ENCODE measurements around the gene TCEA2. TPM values are rescaled to one million over a fixed set of nuclear protein-coding genes. Genes with fewer than 3 reads are reported as not detected.
A peak's percentile ranks its signal among the peaks of the same experiment; 100 is the strongest.

The TCEA2 gene
- total RNA-seq, 1 donor from 2014 or later, result 40.2 TPM

DNA sequence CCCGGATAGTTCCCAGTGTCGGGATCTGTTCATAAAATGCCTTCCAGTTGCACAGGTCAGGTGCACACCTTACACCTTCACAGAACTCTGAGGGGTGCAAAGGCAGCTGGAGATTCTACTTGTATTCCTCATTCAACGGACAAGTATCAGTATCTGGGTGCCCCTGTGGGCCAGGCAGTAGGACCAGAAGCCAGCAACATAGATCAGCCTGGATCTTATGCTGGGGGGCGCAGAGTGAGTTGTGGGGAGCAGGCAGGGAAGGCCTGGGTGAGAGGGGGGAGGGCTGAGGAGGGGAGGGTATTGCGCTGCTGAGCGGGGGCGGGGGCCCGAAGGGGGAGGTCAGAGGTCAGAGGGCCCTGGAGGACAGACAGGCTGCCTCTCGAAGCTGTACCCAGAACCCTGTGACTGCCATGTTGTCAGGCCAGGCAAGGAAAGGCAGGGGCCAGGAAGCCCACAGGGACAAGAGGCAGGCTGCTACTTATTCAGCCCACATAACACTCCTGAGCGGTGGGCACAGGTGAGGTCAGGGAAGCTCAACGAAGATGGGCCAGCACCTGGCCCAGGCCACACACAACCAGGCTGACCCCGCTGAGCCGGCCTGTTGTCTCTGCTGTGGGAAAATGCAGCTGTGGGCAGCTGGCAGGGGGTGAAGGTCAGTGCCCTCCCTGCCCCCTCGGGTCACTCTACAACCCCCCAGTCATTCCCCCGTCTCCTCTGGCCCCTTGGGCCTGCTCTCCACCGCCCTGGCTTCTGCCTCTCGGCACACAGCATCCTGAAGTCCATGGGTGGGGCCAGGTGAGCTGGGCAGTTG lies 18.0 kb downstream of the TCEA2 start:
- peaks cover 33% of the 10 kb centered on the region for H3K4me1 ChIP-seq
- H3K27me3 ChIP-seq, result peaks cover 20% of the 10 kb centered on the region
- DNase-seq, result no peak
- H3K4me3 ChIP-seq, result peak overlapping the region; percentile 55
- ATAC-seq, result no peak
- TF ChIP-seq CTCF (IDR thresholded peaks at IDR 0.05), result no peak
- H3K36me3 ChIP-seq, result no peaks in the 10 kb centered on the region
- intact Hi-C loops (cut with DNase I), result no loop called here
- no peaks in the 10 kb centered on the region for H3K9me3 ChIP-seq
- H3K27ac ChIP-seq, result peak overlapping the region; percentile 83

GRCh38 chr20:64081624-64081964 lies 18.6 kb downstream of the TCEA2 start:
- peaks cover 33% of the 10 kb centered on the region for H3K4me1 ChIP-seq
- H3K4me3 ChIP-seq, result no peak overlapping the region

GRCh38 chr20:64082126-64082731 lies 19.2 kb downstream of the TCEA2 start:
- no peak overlapping the region for H3K27ac ChIP-seq
- peaks cover 27% of the 10 kb centered on the region for H3K27me3 ChIP-seq
- H3K4me3 ChIP-seq, result no peak overlapping the region
- no peak for ATAC-seq
- TF ChIP-seq CTCF (IDR thresholded peaks at IDR 0.05), result no peak
- H3K4me1 ChIP-seq, result peaks cover 33% of the 10 kb centered on the region
- intact Hi-C loops (cut with DNase I), result no loop called here
- no peaks in the 10 kb centered on the region for H3K36me3 ChIP-seq
- H3K9me3 ChIP-seq, result no peaks in the 10 kb centered on the region
- DNase-seq, result no peak

More at GRCh38 chr20:64081624-64081964, 18.6 kb downstream of the TCEA2 start:
- no peaks in the 10 kb centered on the region for H3K36me3 ChIP-seq
- no peak for TF ChIP-seq CTCF (IDR thresholded peaks at IDR 0.05)
- no peak overlapping the region for H3K27ac ChIP-seq
- intact Hi-C loops (cut with DNase I), result no loop called here
- peaks cover 25% of the 10 kb centered on the region for H3K27me3 ChIP-seq
- no peak for ATAC-seq
- no peak for DNase-seq
- H3K9me3 ChIP-seq, result no peaks in the 10 kb centered on the region

DNA sequence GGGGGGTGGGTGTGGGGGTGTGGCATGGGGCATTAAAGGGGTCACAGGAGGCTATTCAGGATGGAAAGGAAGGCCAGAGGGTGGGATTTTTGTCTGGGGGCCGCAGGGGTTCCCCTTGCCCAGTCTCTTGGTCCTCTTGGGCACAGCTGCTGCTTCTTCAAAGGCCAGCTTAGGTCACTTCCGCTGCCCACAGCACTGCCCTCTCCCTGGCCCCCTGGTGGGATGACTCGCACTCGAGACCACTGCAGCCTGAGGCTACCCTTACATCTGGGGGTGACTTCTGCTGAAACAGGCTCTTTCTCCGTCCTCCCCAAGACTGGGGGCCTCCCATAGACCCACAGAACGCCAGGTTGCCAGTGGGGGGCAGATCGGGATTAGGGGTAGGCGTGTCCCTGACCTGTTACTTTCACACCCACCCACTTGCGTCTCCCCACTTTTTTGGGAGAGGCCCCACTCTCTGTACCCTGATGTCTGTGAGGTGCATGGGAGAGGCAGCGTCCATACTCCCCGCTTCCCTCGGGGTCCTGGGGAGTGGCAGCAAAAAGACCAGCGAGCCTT lies 19.9 kb downstream of the TCEA2 start:
- Histone ChIP-seq H3K4me1 (peaks cover 31% of the 10 kb centered on the region), H3K9me3 (no peaks in the 10 kb centered on the region), H3K36me3 (no peaks in the 10 kb centered on the region), H3K27me3 (peaks cover 31% of the 10 kb centered on the region), H3K4me3 (peak overlapping the region; percentile 50), H3K27ac (no peak overlapping the region)
- no peak for DNase-seq
- intact Hi-C loops (cut with DNase I), result no loop called here
- no peak for ATAC-seq
- no peak for TF ChIP-seq CTCF (IDR thresholded peaks at IDR 0.05)

DNA sequence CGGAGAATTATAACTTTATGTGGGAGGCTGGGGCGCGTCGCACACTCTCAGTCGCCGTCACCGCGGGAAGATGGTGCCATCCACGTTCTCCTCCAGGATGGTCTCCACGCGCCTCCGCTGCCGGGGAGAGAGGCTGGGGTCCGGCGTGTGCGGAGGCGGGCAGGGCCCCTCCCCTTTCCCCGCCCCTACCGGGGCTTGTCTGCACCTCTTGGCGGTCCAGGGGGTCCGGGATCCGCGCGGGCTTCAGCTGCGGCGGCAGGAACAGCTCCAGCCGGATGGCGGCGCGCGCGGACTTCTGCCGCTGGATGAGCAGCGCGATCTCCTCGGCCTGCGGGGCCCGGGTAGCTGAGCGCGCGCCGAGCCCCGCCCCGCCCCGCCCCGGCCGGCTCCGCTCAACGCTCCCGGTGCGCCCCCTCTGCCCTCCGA lies 20.4 kb downstream of the TCEA2 start:
- TF ChIP-seq CTCF (IDR thresholded peaks at IDR 0.05), result peak; percentile 63
- peak; percentile 89 for DNase-seq
- H3K4me3 ChIP-seq, result peak overlapping the region; percentile 50
- H3K27ac ChIP-seq, result no peak overlapping the region
- peaks cover 27% of the 10 kb centered on the region for H3K4me1 ChIP-seq
- intact Hi-C loops (cut with DNase I), result no loop called here
- no peaks in the 10 kb centered on the region for H3K36me3 ChIP-seq
- ATAC-seq, result peak; percentile 57
- H3K27me3 ChIP-seq, result peaks cover 32% of the 10 kb centered on the region
- no peaks in the 10 kb centered on the region for H3K9me3 ChIP-seq
